GM23248 (cell line): ENCODE measurements around the gene TMEM259. TPM values are rescaled to one million over a fixed set of nuclear protein-coding genes. Genes with fewer than 3 reads are reported as not detected.

Source experiments
- DNase-seq: peaks from one replicate; pipeline ENCODE4 v3.0.0-alpha.2; 2015
- H2AFZ ChIP-seq: fragments of 200-600 bp; sonication (generic); 2 replicates; pipeline ENCODE4 v1.6.1; 2016; ENCODE audit warnings: antibody characterized with exemption
- H3F3A ChIP-seq: fragments of 200-600 bp; sonication (generic); 2 replicates; pipeline ENCODE4 v1.6.1; 2016; ENCODE audit warnings: mild to moderate bottlenecking, antibody characterized with exemption, mixed run types; ENCODE audit not compliant: insufficient read depth
- H3K27ac ChIP-seq: fragments of 200-600 bp; sonication (generic); 2 replicates; pipeline ENCODE4 v1.5.1; 2016; ENCODE audit warnings: mild to moderate bottlenecking
- H3K27me3 ChIP-seq: fragments of 200-600 bp; sonication (generic); replicated peaks from 2 replicates; pipeline ENCODE4 v1.6.1; 2016; ENCODE audit warnings: mild to moderate bottlenecking; ENCODE audit not compliant: insufficient read depth
- H3K36me3 ChIP-seq: fragments of 200-600 bp; sonication (generic); 2 replicates; pipeline ENCODE4 v1.6.1; 2016; ENCODE audit warnings: low read depth, mild to moderate bottlenecking
- H3K4me1 ChIP-seq: fragments of 200-600 bp; sonication (generic); 2 replicates; pipeline ENCODE4 v1.6.1; 2016; ENCODE audit warnings: mild to moderate bottlenecking; ENCODE audit not compliant: insufficient read depth
- H3K4me2 ChIP-seq: fragments of 200-600 bp; sonication (generic); one replicate; pipeline ENCODE4 v1.6.1; 2016; ENCODE audit warnings: mild to moderate bottlenecking; ENCODE audit not compliant: unreplicated experiment
- H3K4me3 ChIP-seq: fragments of 200-600 bp; sonication (generic); 2 replicates; pipeline ENCODE4 v1.5.1; 2016; ENCODE audit warnings: mild to moderate bottlenecking
- H3K79me2 ChIP-seq: fragments of 200-600 bp; sonication (generic); 2 replicates; pipeline ENCODE4 v1.6.1; 2016; ENCODE audit warnings: mild to moderate bottlenecking; ENCODE audit not compliant: insufficient read depth
- H3K9ac ChIP-seq: fragments of 200-600 bp; sonication (generic); 2 replicates; pipeline ENCODE4 v1.6.1; 2016; ENCODE audit warnings: mild to moderate bottlenecking
- H3K9me2 ChIP-seq: fragments of 200-600 bp; sonication (generic); 2 replicates; pipeline ENCODE4 v1.6.1; 2016; ENCODE audit warnings: mixed run types, mild to moderate bottlenecking, moderate library complexity; ENCODE audit not compliant: insufficient read depth
- H3K9me3 ChIP-seq: fragments of 200-600 bp; sonication (generic); one replicate; pipeline ENCODE4 v1.6.1; 2017; ENCODE audit warnings: low read depth
- H4K20me1 ChIP-seq: fragments of 200-600 bp; sonication (generic); 2 replicates; pipeline ENCODE4 v1.6.0; 2016; ENCODE audit not compliant: insufficient read depth
- EZH2 ChIP-seq: fragments of 200-600 bp; sonication (generic); IDR thresholded peaks from 2 replicates; pipeline ENCODE4 v1.6.1; 2018; ENCODE audit warnings: antibody characterized with exemption, mild to moderate bottlenecking; ENCODE audit not compliant: insufficient read depth, poor library complexity, severe bottlenecking
- EZH2phosphoT487 ChIP-seq: fragments of 200-600 bp; sonication (generic); IDR thresholded peaks from 2 replicates; pipeline ENCODE4 v1.6.1; 2018; ENCODE audit warnings: antibody characterized with exemption, moderate library complexity, mild to moderate bottlenecking, low read depth; ENCODE audit not compliant: insufficient read depth
- WGBS, 2 experiments: methylation state at CpG; one replicate each; pipeline ENCODE4 v1.1.6; 2015 to 2017; ENCODE audit warnings: low lambda C conversion rate in 2 of 2, low coverage in 1 of 2; ENCODE audit errors: missing lambda C conversion rate in 2 of 2; 5-methylcytosine and 5-hydroxymethylcytosine counted together
- in situ Hi-C: fragments of 300-500 bp; cut with MboI; formaldehyde crosslinking; loops from 2 replicates; pipeline ENCODE4 v1.15.0; 2020
- polyA plus RNA-seq: library from polyadenylated mRNA; unstranded; fragments of >200 nt; fragmentation: Nextera tagmentation; extraction: Ambion mirVana; gene quantifications from 2 replicates; pipeline ENCODE4 v1.2.1, GENCODE V29; 2016
- total RNA-seq: library from RNA; depleted of rRNA; stranded (reverse); fragments of >200 nt; shearing (Covaris generic); gene quantifications from 2 replicates; pipeline ENCODE4 v1.2.3, GENCODE V29; 2014

TMEM259 gene
- total and polyA plus RNA-seq, 2 experiments from 2014 or later = 79.7 to 132 TPM

GRCh38 chr19:988510-988909 lies 32.4 kb downstream of the TMEM259 start:
- Histone ChIP-seq H3K9me2 (no peaks in the 10 kb centered on the region), H3F3A (peaks cover 8% of the 10 kb centered on the region), H3K4me1 (peaks cover 8% of the 10 kb centered on the region; the same call in 1 of the 2 replicates), H3K9me3 (no peaks in the 10 kb centered on the region), H3K4me2 (no peak overlapping the region), H3K27ac (no peak overlapping the region), H3K27me3 (no peaks in the 10 kb centered on the region), H3K4me3 (no peak overlapping the region), H3K9ac (no peak overlapping the region), H4K20me1 (no peaks in the 10 kb centered on the region), H3K79me2 (peaks cover 25% of the 10 kb centered on the region), H3K36me3 (no peaks in the 10 kb centered on the region; the same call in 1 of the 2 replicates), H2AFZ (no peak overlapping the region)
- in situ Hi-C loops = loop anchor here (10.0 kb wide), 1 partner anchor 214 kb away; no protein-coding TSS in a partner anchor
- no peak for TF ChIP-seq EZH2
- TF ChIP-seq EZH2phosphoT487 = no peak
- no peak for DNase-seq
- 90 to 93% methylated on average over 15 of the region's 15 CpGs for WGBS, 2 experiments

GRCh38 chr19:988081-988480 lies 32.8 kb downstream of the TMEM259 start:
- in situ Hi-C loops = loop anchor here (10.0 kb wide), 1 partner anchor 213 kb away; no protein-coding TSS in a partner anchor
- Histone ChIP-seq H3K79me2 (peaks cover 25% of the 10 kb centered on the region), H3K36me3 (no peaks in the 10 kb centered on the region; the same call in 1 of the 2 replicates), H3K9ac (no peak overlapping the region), H3K9me2 (no peaks in the 10 kb centered on the region), H3K4me1 (peaks cover 11% of the 10 kb centered on the region; the same call in 1 of the 2 replicates), H3K9me3 (no peaks in the 10 kb centered on the region), H3K4me3 (no peak overlapping the region), H3F3A (peaks cover 12% of the 10 kb centered on the region), H4K20me1 (no peaks in the 10 kb centered on the region), H3K27ac (no peak overlapping the region), H3K4me2 (no peak overlapping the region), H3K27me3 (no peaks in the 10 kb centered on the region), H2AFZ (no peak overlapping the region)
- no peak for DNase-seq
- WGBS, 2 experiments = 81 to 88% methylated on average over 14 of the region's 14 CpGs
- TF ChIP-seq EZH2phosphoT487 (no peak), EZH2 (no peak)

- Histone ChIP-seq H3K4me1 (peaks cover 11% of the 10 kb centered on the region; the same call in 1 of the 2 replicates), H4K20me1 (no peaks in the 10 kb centered on the region), H3K36me3 (no peaks in the 10 kb centered on the region; the same call in 1 of the 2 replicates), H3K27ac (no peak overlapping the region), H3K9me2 (no peaks in the 10 kb centered on the region), H3K27me3 (no peaks in the 10 kb centered on the region), H3F3A (peaks cover 11% of the 10 kb centered on the region), H3K4me3 (no peak overlapping the region), H3K9me3 (no peaks in the 10 kb centered on the region), H3K9ac (no peak overlapping the region), H3K79me2 (peaks cover 25% of the 10 kb centered on the region), H3K4me2 (no peak overlapping the region), H2AFZ (no peak overlapping the region)
- DNase-seq = no peak
- no peak for TF ChIP-seq EZH2phosphoT487
- no peak for TF ChIP-seq EZH2
- WGBS, 2 experiments = 91% methylated on average over 14 of the region's 14 CpGs
- in situ Hi-C loops = loop anchor here (10.0 kb wide), 1 partner anchor 211 kb away; no protein-coding TSS in a partner anchor
Measured at GRCh38 chr19:986083-986482, 34.8 kb downstream of the TMEM259 start.

- in situ Hi-C loops = loop anchor here (10.0 kb wide), 1 partner anchor 210 kb away; no protein-coding TSS in a partner anchor
- Histone ChIP-seq H4K20me1 (no peaks in the 10 kb centered on the region), H3K4me1 (peaks cover 11% of the 10 kb centered on the region; the same call in 1 of the 2 replicates), H3K9me2 (no peaks in the 10 kb centered on the region), H3K9ac (peak within 1 kb of the TSS; percentile 87), H3K79me2 (peaks cover 25% of the 10 kb centered on the region), H3K4me2 (peak within 1 kb of the TSS; percentile 94), H3K27ac (peak within 1 kb of the TSS; percentile 81), H2AFZ (peak within 1 kb of the TSS; percentile 97), H3K9me3 (no peaks in the 10 kb centered on the region), H3F3A (peaks cover 6% of the 10 kb centered on the region), H3K36me3 (no peaks in the 10 kb centered on the region), H3K27me3 (no peaks in the 10 kb centered on the region), H3K4me3 (peak within 1 kb of the TSS; percentile 86)
- WGBS, 2 experiments = 1% methylated on average over 60 to 63 of the region's 78 CpGs
- peak; percentile 98 for DNase-seq
- TF ChIP-seq EZH2phosphoT487 = no peak
- no peak for TF ChIP-seq EZH2
Measured at GRCh38 chr19:984165-984967, 36.6 kb downstream of the TMEM259 start, which contains the start of gene WDR18. Gene WDR18 (plus strand): TSS chr19:984345. CDS start chr19:984354, 9 bp downstream.
